Non-pigmented ciliary epithelial cell (primary cell): Measurements from ENCODE around the gene UBA52.
"Not testable (repeated sequence)": the region's sequence is repeated elsewhere in the genome, so short reads cannot be mapped to it uniquely, and the experiment has no call there.

Experiments used
- DNase-seq: peaks from one replicate; pipeline ENCODE4 v3.0.0-alpha.2; 2010; ENCODE audit warnings: low read depth

Gene UBA52

DNA sequence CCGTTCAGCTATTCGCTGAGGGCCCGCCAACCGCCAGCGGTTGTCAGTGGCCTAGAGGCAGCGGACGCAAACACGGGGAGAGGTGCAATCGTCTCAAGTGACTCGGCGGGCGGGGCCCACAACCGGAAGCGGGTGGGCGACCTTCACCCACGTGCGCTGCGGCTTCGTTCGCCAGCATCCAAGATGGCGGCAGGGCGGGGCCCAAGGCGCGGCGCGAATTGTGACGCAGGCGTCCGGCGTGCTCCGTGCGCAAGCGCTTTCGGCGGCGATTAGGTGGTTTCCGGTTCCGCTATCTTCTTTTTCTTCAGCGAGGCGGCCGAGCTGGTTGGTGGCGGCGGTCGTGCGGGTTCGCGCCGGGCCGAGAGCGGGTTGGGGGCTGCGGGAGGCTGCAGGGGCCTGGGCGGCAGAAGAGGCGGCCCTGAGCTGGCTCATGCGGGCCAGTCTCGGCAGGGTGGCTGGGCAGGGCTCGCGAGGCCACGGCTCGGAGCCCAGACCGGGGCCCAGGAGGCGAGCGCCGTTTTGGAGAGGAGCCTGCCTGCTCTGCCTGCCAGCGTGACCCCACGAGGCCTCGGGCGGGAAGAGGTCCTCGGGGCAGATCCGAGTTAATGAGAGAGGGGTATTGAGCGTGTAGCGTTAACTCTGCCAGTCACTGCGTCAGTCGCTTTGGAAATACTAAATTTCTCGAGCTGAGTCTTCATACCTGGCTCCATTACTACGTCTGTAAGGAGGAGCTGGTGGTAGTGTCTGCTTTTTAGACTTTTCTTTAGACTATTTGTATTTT lies at the start of gene UBA52:
TSS of gene UBA52 (plus strand) at position 294 of the 781 bp plus-strand sequence. CDS start 1,444 bp downstream, outside the sequence.
- DNase-seq = peak; percentile 81

DNA sequence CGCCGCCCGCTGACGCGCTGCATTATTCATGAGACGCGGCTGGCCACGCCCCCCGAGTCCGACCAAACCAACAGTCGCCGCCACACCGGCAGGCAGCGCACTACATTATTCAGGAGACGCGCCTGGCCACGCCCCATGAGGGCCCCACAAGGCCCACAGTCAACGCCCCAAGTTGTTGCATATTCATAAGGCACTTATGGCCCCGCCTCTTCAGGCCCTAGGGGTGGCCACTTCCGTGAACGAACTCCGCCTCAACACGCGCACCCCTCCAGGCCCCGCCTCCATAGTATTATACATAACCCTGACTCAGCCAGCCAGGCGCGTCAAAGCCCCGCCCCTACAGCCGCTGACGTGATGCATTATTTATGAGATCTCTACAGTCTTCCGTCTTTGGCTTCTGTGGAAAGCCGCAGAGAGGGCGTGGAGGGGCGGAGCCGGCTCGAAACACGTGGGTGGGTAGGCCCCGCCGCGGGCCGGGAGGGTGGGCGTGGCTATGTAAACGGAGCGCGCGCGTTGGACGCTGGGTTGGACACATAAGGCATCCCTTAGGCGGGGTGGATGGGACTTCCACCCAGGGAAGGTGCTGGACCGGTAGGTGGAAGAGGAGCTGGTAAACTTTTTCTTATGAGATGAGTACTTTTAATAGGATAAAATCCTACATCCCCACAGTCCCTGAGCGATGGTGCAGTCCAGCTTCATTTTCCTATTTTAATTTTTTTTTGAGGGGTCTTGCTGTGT lies 49.4 kb upstream of the UBA52 start:
- peak; percentile 99 for DNase-seq

DNA sequence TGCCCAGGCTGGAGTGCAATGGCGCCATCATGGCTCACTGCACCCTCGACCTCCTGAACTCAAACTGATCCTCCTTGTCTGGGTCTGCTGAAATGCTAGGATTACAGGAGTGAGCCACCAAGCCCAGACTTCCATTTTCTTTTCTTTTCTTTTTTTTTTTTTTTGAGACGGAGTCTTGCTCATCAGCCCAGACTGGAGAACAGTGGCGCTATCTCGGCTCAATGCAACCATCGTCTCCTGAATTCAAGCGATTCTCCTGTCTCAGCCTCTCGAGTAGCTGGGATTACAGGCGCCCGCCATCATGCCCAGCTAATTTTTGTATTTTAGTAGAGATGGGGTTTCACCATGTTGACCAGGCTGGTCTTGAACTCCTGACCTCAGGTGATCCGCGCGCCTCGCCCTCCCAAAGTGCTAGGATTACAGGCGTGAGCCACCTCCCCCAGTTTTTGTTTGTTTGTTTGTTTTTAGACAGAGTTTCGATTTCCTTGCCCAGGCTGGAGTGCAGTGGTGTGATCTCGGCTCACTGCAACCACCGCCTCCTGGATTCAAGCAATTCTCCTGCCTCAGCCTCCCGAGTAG lies 48.7 kb upstream of the UBA52 start:
- not testable (repeated sequence) for DNase-seq

DNA sequence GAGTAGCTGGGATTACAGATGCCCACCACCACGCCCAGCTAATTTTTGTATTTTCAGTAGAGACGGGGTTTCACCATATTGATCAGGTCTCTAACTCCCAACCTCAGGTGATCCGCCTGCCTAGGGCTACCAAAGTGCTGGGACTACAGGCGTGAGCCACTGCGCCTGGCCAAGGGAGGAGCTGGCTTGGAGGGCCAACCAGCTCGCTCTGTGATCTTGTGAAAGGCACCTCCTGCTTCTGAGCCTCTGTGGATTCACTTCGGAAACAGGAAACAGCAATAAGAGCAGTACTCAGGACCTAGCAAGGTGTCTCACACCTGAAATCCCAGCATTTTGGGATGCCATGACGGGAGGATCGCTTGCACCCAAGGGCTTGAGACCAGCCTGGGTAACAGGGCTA lies 47.8 kb upstream of the UBA52 start:
- DNase-seq = no peak

DNA sequence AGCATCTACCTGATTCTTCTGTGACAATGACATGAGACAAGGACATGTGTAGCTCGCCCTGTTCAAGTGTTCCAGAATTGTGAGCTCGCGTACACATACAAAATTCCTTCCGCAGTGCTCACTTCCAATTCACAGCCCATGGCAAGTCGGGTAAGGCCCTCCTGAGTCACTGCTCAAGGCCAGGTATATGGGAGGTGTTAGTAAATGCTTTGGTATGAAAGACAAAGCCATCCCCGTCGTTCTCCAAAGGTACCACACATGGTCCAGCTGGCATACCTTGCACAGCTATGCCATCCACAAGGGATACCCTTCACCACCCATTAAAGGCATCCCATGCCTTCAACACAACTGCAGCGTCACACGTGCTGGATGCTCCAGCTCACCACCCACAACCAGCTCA lies 45.3 kb upstream of the UBA52 start:
- no peak for DNase-seq

DNA sequence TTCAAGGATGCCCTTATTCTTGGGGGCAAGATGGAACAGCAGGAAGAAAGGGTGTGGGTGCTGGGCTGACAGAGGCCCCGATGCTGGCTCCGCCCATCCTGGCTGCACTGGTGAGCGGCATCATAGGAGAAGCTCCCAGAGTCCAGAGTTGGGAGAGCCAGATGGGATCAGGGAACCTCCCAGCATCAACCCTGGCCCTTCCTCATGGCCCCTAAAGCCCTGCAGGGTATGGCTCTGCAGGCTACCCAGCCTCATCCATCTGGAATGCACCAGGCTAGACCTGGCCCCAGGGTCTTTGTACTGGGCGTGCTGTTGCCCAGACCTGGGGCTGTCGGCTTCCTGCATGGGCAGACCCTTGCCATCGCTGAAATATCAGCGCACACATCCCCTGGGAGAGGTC lies 41.9 kb upstream of the UBA52 start:
- DNase-seq = no peak

DNA sequence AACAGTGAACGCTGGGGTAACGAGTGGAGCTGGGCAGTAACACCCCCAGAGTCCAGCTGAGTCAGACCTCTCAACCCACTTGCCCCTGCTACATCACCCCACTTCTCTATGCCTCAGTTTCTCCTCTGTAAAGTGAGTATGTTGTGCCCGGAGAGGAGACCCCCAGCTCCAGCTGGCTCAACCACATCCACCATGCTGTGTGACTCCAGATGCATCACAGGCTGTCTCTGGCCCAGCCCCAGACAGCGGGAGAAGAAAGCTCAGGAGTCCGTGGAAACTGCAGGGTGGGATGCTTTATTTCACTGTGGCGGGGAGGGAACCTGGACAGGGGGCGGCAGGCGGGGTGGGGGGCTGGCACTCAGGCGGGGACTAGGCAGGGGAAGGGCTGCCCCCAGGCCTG lies 40.2 kb upstream of the UBA52 start:
- no peak for DNase-seq

DNA sequence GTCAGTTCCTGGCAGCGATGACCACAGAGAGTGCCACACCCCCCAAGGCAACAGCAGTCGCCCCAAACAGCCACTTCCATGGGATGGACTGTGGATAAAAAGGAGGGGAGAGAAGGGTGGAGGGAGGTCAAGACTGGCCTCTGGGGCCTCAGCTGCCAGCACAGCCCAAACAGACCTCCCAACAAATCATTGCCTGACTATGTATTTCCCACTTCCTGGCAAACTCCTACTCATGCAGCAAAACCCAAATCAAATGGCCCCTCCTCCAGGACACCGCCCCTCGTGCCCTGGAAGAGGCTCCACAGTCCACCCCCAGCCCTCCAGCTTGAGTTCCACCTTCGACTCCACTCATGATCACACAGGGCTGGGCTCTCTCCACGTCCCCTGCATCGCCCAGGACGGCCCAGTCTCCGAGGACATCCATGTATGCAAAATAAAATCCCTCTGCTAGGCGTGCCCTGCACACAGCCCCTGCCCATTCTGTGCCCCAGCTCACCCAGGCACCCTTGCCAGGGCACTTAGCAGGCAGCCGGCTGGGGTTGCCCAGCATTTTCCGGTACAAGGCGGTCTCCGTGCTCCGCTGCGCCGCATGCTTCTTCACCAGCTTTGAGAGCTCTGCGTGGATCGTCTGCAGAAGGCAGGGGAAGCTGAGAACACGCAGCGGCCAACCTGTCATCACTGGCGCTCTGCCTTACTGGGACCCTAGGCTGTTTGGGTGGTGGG lies 39.3 kb upstream of the UBA52 start:
- DNase-seq = no peak

DNA sequence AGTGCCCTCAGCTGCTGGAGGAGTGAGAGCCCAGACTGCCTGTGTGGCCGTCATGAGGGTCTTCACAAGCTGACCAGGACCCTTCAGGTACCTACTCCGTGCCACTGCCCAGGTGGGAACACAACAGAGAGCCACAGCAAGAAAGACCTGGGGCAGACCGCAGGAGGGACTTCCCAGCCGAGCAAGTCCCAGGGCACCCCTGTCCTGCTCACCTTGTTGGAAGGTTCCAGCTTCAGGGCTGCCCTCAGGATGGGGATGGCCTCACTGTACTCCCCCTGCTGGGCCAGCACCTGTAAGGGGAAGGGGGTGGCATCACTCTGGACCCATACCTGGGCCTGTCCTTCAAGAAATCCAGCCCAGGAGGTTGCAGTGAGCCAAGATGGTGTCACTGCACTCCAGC lies 38.6 kb upstream of the UBA52 start:
- no peak for DNase-seq

DNA sequence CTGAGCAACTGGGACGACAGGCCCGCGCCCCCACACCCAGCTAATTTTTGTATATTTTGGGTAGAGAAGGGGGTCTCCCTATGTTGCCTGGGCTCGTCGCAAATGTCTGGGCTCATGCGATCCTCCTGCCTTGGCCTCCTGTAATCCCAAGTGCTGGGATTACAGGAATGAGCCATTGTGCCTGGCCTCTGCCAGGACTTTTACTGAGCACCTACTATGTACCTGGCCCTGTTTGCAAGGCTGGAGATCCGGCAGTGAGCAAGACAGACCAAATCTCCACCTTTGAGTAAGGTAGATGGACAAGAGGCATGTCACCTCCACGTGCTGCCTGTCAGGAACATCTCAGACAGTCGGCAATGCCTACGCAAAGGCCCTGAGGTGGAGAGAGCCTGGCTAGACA lies 35.2 kb upstream of the UBA52 start:
- DNase-seq = no peak

DNA sequence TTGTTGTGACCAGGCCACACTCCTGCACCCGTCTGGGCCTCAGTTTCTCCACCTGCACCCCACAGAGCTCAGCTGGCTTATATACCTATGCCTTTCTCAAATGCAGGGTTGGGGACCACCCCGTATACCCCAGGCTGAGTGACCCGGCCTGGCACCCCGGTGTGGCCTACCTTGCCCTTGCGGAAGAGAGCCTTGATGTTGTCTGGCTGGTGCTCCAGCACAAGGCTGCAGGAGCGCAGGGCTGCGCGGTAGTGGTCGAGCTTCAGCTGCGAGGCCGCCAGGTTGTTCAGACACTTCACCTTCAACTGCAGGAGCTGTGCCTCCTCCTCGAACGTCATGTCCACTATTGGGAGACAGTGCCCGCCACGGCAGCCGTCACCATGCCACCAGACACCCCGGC lies 34.2 kb upstream of the UBA52 start:
- no peak for DNase-seq

DNA sequence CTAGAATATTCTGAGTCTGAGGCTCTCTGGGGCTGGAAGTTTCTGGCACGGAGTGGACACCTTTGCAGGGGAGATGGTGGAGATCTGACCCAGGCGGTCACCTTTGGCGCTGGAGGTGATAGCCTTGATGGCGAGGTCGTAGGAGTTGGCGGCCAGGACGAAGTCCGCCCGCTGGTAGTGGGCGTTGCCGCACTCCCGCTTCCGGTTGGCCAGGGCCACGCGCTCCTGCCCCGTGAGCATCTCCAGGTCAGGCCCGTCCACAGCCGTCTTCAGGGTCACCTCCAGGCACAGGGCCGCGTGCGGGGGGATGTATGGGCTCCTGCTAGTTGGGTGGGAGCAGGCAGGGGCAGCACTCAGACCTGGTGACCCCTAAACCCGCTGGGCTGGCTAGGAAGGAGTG lies 33.5 kb upstream of the UBA52 start:
- DNase-seq = no peak

DNA sequence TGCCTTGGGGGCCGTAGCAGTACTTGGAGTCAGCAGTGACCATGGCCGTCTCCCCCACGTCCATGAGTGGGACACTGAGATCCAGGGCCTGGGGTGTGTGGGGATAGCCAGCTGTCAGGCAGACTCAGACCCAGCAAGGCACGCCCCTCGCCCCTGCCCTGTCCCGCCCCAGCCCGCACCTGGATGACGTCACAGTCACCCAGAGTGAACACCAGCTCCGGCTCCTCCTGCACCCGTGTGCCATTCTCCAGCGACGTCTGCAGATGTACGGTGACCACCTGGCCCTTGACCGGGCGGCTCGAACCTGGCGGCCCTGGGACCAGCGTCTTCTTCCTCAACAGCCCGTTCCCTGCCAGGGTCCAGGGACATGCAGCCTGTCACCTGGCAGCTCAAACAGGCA lies 32.3 kb upstream of the UBA52 start:
- no peak for DNase-seq

DNA sequence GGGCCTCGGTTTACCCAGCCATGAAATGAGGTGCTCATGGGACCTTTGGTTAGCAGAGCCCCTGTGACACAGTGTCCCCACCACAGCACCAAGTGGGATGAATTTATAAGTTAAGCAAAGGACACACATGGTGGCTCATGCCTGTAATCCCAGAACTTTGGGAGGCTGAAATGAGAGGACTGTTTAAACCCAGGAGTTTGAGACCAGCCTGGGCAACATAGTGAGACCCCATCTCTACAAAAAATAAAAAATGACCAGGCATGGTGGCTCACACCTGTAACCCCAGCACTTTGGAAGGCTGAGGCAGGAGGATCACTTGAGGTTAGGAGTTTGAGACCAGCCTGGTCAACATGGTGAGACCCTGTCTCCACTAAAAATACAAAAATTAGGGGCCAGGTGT lies 31.5 kb upstream of the UBA52 start:
- DNase-seq = not testable (repeated sequence)

DNA sequence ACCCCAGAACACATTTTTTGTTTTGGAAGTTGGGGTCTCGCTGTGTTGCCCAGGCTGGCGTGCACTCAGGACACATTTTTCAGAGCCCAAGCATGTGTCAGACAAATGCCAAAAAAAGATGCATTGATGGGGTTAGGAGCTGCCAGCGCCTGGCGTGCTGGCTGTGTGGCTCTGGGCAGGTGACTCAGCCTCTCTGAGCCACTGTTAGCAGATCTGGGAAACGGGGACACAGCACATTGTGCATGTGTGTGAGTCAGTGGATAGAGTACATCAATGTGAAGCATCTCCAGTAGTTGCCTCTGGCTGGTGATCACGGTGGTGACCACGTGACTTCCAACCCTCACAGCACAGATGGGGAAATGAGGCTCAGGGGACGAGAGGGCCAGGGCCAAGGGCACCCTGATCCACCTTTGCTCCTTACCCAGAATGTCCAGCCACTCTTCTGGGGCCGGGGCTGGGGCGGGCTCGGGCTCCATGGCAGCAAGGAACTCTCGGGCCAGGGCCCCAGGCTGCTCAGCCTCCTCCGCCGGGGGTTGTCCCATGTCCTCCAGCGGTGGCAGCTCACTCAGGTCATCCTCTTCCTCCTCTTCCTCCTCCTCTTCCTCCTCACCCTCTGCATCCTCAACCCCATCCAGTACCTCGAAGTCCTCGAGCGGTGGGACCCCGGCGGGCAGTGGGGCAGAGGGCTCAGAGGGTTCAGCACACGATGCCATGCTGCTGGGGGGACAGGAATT lies 30.2 kb upstream of the UBA52 start:
- no peak for DNase-seq

DNA sequence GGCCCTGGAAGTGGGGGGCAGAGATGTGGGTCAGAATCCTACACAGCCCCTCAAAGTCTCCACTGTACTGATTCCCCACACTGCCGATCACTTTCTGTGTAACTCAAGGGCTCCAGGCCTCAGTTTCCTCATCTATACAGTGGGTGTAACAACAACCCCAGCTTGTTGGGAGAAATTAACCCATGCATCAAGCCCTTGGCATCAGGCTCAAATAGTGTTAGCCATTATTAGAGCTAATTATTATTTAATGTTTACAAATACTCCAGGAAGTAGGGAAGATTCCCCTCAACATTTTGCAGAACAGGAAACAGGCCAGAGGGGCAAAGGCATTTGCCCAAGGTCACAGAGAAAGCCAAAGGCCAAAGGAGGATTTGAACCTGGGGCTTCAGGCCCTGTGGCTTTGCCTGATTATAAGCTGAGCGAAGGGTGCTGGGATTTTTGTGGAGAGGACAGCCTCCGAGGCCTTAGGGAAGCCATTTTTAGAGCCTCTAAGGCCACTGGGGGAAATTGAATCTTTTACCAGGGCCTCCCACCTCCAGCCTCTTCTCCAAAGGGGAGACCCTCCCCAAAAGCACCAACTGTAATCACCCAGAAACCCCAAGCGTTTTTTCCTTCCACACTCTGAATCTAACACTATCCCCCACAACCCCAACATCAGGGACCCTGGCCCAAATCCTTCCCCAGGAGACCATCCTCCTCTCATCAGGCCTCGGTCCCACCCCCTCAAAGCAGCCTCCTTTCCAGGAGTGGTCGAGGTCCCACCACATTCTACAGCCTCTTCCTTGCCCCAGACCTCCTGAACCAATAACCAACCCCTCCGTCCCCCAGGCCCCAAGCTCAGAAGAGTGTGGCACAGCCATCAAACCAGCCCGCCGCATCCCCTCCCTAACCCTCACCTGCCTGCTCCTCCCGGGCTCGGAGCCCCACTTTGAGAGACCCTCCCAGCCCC lies 29.4 kb upstream of the UBA52 start:
- no peak for DNase-seq

DNA sequence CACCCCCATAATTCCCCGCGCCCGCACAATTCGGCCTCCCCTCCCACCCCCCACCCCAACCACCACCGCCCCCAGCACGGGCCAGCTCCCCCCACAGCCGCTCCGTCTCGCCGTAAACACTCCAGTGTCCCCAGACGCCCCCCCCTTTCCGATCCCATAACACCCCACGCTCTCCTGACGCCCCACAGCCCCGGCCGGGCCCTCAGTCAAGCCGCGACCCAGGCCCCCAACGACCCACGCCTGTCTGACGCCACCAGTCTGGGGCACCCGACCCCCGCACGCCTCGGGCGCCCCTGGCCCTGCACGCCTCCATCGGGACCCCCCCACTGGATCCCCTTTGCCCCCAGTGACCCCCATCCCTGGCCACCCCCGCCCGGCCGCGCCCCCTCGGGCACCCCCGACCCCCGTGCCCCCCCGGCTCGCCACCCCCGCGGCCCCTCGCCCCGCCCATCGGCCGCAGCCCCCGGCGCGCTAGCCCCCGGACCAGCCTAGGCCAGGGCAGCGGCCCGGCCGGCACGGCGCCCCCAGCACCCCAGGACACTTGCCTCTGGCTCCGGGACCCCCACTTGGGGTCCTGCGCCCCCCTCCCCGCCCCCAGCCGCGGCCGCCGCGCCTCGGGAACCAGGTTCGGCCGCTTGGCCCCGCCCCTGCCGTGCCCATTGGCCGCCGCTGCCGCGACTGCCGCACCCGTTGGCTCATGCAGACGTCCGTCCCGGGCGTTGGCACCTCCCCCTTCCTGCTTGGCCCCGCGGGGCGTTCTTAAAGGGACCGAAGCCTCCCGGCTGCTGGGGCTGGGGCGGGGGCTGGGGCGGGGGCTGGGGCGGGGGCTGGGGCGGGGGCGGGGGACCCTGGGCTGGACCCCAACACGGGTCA lies 28.5 kb upstream of the UBA52 start, which contains the start of gene FKBP8:
TSS of gene FKBP8 (minus strand) at position 633 of the 873 bp plus-strand sequence. CDS start 1,603 bp downstream, outside the sequence.
- DNase-seq = peak; percentile 48

DNA sequence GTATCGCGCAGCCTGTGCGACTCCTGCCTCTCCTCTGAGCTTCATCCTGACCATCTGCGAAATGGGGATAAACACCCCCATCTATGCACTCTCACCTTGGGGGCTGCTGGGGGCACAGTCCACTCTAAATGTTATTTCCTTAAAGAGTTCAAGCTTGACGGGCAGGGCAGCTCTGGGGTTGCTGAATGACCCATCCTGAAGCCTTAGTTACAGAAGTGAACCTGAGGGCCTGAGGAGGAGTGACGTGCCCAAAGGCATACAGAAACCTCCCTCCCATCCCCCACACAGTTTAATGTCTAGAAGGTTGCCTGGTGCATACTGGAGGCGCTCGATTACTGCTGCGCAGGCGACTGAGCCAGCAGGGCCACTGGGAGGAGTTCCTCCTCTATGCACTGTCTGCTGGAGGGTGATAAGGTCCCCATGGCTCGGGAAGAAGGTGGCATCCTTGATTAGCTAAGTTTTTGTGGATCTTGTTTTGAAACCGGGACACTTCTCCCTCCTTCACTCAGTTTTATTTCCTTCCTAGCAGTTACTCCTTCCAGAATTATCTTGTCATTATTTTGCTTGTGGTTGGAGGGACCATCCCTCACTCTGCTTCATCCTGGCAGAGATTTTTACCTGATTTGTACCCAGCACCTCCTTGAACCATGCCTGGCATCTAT lies 27.7 kb upstream of the UBA52 start:
- no peak for DNase-seq

DNA sequence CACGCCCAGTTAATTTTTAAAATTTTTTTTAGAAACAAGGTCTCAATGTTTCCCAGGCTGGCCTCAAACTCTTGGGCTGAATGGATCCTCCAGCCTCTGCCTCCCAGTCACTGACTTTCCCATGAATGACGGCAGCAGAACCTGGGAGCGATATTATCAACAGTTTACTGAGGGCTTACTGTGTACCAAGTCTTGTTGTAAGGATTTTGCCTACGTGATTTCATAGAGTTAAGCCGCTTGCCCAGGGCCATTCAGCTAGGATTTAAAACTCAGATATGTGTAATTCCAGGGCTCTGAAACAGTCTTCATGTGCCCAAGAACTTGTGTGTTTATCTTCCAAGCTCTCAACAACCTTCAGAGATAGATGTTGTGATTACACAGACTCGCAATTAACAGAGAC lies 20.0 kb upstream of the UBA52 start:
- DNase-seq = no peak
